Smooth muscle cell (in vitro differentiated cells): ENCODE data around the gene CRADD. TPM values are rescaled to one million over a fixed set of nuclear protein-coding genes. Genes with fewer than 3 reads are reported as not detected.
"Not testable (repeated sequence)": the region's sequence is repeated elsewhere in the genome, so short reads cannot be mapped to it uniquely, and the experiment has no call there.

ENCODE experiments used
- DNase-seq: peaks from one replicate; lab custom pipeline; 2025; ENCODE audit not compliant: unreplicated experiment; lab: John Stamatoyannopoulos, UW
- H2AFZ ChIP-seq: fragments of 200-600 bp; sonication (generic); 2 replicates; pipeline ENCODE4 v1.6.0; 2016; ENCODE audit warnings: antibody characterized with exemption, low read depth, mild to moderate bottlenecking
- H3F3A ChIP-seq: fragments of 200-600 bp; sonication (generic); 2 replicates; pipeline ENCODE4 v1.6.0; 2017; ENCODE audit warnings: antibody characterized with exemption, low read depth
- H3K27ac ChIP-seq: fragments of 200-600 bp; sonication (generic); 2 replicates; pipeline ENCODE4 v1.5.1; 2016; ENCODE audit warnings: low read depth, mild to moderate bottlenecking
- H3K27me3 ChIP-seq: fragments of 200-600 bp; sonication (generic); 2 replicates; pipeline ENCODE4 v1.6.1; 2016; ENCODE audit warnings: low read depth, mild to moderate bottlenecking
- H3K36me3 ChIP-seq: fragments of 200-600 bp; sonication (generic); 2 replicates; pipeline ENCODE4 v1.5.1; 2016; ENCODE audit warnings: low read depth
- H3K4me1 ChIP-seq: fragments of 200-600 bp; sonication (generic); 2 replicates; pipeline ENCODE4 v1.5.1; 2016; ENCODE audit warnings: low read depth
- H3K4me2 ChIP-seq: fragments of 200-600 bp; sonication (generic); 2 replicates; pipeline ENCODE4 v1.6.0; 2016; ENCODE audit warnings: mild to moderate bottlenecking
- H3K4me3 ChIP-seq: fragments of 200-600 bp; sonication (generic); 2 replicates; pipeline ENCODE4 v1.5.1; 2016; ENCODE audit warnings: mild to moderate bottlenecking
- H3K79me2 ChIP-seq: fragments of 200-600 bp; sonication (generic); 2 replicates; pipeline ENCODE4 v1.6.0; 2016; ENCODE audit warnings: low read depth, mild to moderate bottlenecking
- H3K9ac ChIP-seq: fragments of 200-600 bp; sonication (generic); 2 replicates; pipeline ENCODE4 v1.6.0; 2016; ENCODE audit warnings: low read depth
- H3K9me3 ChIP-seq: fragments of 200-600 bp; sonication (generic); replicated peaks from 2 replicates; pipeline ENCODE4 v1.5.1; 2016; ENCODE audit warnings: low read depth
- H4K20me1 ChIP-seq: fragments of 200-600 bp; sonication (generic); 2 replicates; pipeline ENCODE4 v1.6.0; 2016; ENCODE audit warnings: low read depth
- WGBS: methylation state at CpG from one replicate; pipeline ENCODE4 v1.1.7; 2016; ENCODE audit warnings: low lambda C conversion rate; 5-methylcytosine and 5-hydroxymethylcytosine counted together
- polyA plus RNA-seq: library from polyadenylated mRNA; unstranded; fragments of >200 nt; fragmentation: Nextera tagmentation; extraction: Ambion mirVana; gene quantifications from 2 replicates; pipeline ENCODE4 v1.2.1, GENCODE V29; 2016
- total RNA-seq: library from RNA; depleted of rRNA; stranded (reverse); fragments of >200 nt; gene quantifications from 2 replicates; pipeline ENCODE4 v1.2.3, GENCODE V29; 2014
- TF ChIP-seq, protein P1 (sequence below): fragments of 200-600 bp; sonication (generic); IDR thresholded peaks from 2 replicates; pipeline ENCODE4 v1.5.1; 2017; ENCODE audit warnings: borderline replicate concordance, mild to moderate bottlenecking, antibody characterized with exemption; ENCODE audit not compliant: insufficient read depth, poor library complexity, severe bottlenecking

The CRADD gene
- total and polyA plus RNA-seq, 2 experiments from 2014 or later: 10.7 to 28.6 TPM

DNA sequence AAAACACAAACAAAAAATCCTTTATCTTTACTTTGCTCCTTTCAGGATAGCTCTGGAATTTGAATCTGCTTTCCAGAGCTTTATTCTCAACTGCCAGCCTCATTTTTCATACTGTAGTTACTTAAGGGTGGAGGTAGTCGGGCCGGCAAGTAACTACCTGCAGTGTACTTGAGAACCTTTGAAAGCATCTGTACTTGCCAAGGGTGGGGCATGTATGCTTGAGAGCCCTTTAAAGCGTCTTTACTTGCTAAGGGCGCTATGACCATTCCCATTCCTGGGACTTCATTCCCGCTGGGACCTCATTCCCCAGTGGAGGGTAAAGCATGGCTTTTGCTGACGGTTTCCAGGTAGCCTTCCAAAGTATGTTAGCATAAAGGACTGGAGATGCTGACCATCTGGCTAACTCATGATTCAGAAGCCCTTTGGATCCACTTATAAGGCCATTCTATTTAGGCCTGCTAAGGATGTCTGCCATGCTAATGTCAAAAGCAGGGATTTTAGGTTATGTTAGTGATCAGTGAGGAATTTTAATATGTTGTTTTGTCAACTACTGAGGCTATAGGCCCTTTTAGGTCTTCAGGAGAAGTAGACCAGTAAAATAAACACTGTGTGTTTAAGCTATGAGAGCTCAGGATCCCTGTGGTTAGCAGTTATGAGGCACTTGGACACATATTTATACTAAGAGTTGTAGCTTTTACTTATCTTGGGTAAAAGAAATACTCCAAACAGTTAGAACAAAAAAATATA lies 74.9 kb downstream of the CRADD start:
- no peak for DNase-seq

DNA sequence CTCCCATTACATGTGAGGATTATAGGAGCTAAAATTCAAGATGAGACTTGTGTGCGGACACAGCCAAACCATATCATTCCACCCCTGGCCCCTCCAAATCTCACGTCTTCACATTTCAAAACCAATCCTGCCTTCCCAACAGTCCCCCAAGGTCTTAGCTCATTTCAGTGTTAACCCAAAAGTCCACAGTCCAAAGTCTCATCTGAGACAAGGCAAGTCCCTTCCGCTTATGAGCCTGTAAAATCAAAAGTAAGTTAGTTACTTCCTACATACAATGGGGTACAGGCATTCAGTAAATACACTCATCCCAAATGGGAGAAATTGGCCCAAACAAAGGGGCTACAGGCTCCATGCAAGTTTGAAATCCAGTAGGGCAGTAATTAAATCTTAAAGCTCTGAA lies 76.1 kb downstream of the CRADD start:
- DNase-seq: no peak
- Histone ChIP-seq H3K79me2 (no peaks in the 10 kb centered on the region), H3K9ac (no peak overlapping the region), H3K4me2 (no peak overlapping the region), H3K9me3 (no peaks in the 10 kb centered on the region), H3K4me3 (no peak overlapping the region), H4K20me1 (no peaks in the 10 kb centered on the region), H2AFZ (no peak overlapping the region), H3K4me1 (no peaks in the 10 kb centered on the region), H3K27ac (no peak overlapping the region), H3K27me3 (no peaks in the 10 kb centered on the region), H3F3A (peaks cover 8% of the 10 kb centered on the region), H3K36me3 (no peaks in the 10 kb centered on the region)
- TF ChIP-seq, protein P1, sequence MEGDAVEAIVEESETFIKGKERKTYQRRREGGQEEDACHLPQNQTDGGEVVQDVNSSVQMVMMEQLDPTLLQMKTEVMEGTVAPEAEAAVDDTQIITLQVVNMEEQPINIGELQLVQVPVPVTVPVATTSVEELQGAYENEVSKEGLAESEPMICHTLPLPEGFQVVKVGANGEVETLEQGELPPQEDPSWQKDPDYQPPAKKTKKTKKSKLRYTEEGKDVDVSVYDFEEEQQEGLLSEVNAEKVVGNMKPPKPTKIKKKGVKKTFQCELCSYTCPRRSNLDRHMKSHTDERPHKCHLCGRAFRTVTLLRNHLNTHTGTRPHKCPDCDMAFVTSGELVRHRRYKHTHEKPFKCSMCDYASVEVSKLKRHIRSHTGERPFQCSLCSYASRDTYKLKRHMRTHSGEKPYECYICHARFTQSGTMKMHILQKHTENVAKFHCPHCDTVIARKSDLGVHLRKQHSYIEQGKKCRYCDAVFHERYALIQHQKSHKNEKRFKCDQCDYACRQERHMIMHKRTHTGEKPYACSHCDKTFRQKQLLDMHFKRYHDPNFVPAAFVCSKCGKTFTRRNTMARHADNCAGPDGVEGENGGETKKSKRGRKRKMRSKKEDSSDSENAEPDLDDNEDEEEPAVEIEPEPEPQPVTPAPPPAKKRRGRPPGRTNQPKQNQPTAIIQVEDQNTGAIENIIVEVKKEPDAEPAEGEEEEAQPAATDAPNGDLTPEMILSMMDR: no peak
- WGBS: 96% methylated on average over 3 of the region's 3 CpGs

More for the DNA sequence above, 74.9 kb downstream of the CRADD start:
- no peaks in the 10 kb centered on the region for H3K27me3 ChIP-seq
- H4K20me1 ChIP-seq: no peaks in the 10 kb centered on the region
- H3K36me3 ChIP-seq: no peaks in the 10 kb centered on the region
- H3F3A ChIP-seq: peaks cover 8% of the 10 kb centered on the region
- TF ChIP-seq, protein P1: no peak
- H3K9ac ChIP-seq: no peak overlapping the region
- H3K9me3 ChIP-seq: no peaks in the 10 kb centered on the region
- H3K4me3 ChIP-seq: no peak overlapping the region
- H2AFZ ChIP-seq: no peak overlapping the region
- peak overlapping the region; percentile 8 for H3K27ac ChIP-seq
- no peak overlapping the region for H3K4me2 ChIP-seq
- no peaks in the 10 kb centered on the region for H3K4me1 ChIP-seq
- WGBS: 79% methylated on average over 6 of the region's 6 CpGs
- no peaks in the 10 kb centered on the region for H3K79me2 ChIP-seq

DNA sequence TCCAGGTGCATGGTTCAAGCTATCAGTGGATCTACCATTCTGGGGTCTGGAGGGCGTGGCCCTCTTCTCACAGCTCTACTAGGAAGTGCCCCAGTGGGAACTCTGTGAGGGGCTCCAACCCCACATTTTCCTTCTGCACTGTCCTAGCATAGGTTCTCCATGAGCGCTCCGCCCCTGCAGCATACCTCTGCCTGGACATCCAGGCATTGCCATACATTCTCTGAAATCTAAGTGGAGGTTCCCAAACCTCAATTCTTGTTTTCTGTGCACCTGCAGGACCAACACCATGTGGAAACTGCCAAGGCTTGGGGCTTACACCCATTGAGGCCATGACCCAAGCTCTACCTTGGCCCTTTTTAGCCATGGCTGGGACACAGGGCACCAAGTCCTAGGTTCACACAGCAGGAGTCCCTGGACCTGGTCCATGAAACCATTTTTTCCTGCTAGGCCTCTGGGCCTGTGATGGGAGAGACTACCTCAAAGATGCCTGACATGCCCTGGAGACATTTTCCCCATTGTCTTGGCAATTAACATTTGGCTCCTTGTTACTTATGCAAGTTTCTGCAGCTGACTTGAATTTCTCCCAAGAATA lies 76.8 kb downstream of the CRADD start:
- Histone ChIP-seq H4K20me1 (no peaks in the 10 kb centered on the region), H3F3A (peaks cover 8% of the 10 kb centered on the region), H3K27me3 (no peaks in the 10 kb centered on the region), H3K27ac (no peak overlapping the region), H3K4me2 (no peak overlapping the region), H3K4me1 (no peaks in the 10 kb centered on the region), H3K4me3 (no peak overlapping the region), H3K79me2 (no peaks in the 10 kb centered on the region), H2AFZ (no peak overlapping the region), H3K9me3 (no peaks in the 10 kb centered on the region), H3K36me3 (no peaks in the 10 kb centered on the region), H3K9ac (no peak overlapping the region)
- TF ChIP-seq, protein P1: no peak
- 96% methylated on average over 3 of the region's 3 CpGs for WGBS
- DNase-seq: no peak

DNA sequence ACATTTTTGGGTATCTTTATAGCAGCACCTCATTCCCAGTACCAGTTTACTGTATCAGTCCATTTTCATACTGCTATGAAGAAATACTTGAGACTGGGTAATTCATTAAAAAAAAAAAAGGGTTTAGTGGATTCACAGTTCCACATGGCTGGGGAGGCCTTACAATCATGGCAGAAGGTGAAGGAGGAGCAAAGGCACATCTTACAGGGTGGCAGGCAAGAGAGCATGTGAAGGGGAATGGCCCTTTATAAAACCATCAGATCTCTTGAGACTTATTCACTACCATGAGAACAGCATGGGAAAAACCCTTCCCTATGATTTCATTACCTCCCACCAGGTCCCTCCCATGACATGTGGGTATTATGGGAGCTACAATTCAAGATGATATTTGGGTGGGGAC lies 77.7 kb downstream of the CRADD start:
- H4K20me1 ChIP-seq, DNase-seq, H3K27ac ChIP-seq, H3K27me3 ChIP-seq, H3K9me3 ChIP-seq, H2AFZ ChIP-seq, H3K4me3 ChIP-seq, H3K36me3 ChIP-seq, H3K4me1 ChIP-seq, H3K79me2 ChIP-seq, H3K9ac ChIP-seq, H3K4me2 ChIP-seq, H3F3A ChIP-seq: not testable (repeated sequence)
